GM21529 (cell line): Measurements from ENCODE around the gene SBF1.
"Not testable (repeated sequence)": the region's sequence is repeated elsewhere in the genome, so short reads cannot be mapped to it uniquely, and the experiment has no call there.

Experiments
- ATAC-seq: cut with Tn5 transposase; IDR thresholded peaks from one replicate; pipeline ENCODE4 v1.9.1; 2021; ENCODE audit not compliant: unreplicated experiment

SBF1 gene

GRCh38 chr22:50434849-50435248 is 40.0 kb downstream of the SBF1 start:
- no peak for ATAC-seq

GRCh38 chr22:50432877-50433510 is 41.8 kb downstream of the SBF1 start:
- not testable (repeated sequence) for ATAC-seq

- no peak for ATAC-seq
These were observed 42.5 kb downstream of the SBF1 start for GRCh38 chr22:50432131-50432876.

- no peak for ATAC-seq
These were observed 49.5 kb downstream of the SBF1 start for GRCh38 chr22:50425179-50425916.

DNA sequence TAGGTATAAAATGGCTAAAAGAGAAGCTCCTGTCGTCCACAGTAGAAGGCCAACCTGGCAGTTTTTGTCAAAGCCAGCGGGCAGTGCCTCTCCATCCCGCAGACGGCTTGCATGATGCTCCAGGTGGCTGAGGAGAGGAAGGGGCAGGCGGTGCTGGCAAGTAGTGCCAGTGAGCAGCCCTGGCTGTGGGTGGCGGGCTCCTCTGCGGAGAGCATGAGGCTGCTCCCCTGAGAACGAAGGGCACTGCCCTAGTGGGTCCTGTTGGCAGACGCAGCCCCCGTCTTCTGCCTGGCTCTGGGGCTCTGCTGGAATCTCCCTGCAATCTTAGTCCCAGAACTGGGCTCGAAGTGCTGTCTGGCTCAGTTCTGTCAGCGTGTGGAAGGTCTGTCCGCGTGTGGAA is 50.9 kb downstream of the SBF1 start:
- no peak for ATAC-seq

GRCh38 chr22:50422961-50423815 is 51.6 kb downstream of the SBF1 start:
- ATAC-seq, result no peak

DNA sequence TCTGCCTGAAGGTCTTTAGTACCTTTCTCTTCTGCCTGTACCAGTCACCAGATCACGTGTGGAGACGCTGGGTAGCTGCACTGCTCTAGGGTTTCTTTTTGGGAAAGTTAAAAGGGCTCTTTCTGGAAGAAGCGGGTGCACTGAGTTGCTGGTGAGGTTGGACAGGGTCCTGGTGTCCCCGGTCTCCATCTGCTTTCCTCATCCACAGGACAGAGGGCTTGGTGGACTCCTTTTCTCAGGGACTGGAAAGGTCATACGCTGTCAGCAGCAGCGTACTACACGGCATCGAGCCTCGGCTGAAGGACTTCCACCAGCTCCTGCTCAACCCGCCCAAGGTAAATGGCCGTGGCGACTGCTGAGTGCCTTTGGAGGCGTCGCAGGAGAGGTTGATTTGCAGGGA is 52.8 kb downstream of the SBF1 start:
- no peak for ATAC-seq

DNA sequence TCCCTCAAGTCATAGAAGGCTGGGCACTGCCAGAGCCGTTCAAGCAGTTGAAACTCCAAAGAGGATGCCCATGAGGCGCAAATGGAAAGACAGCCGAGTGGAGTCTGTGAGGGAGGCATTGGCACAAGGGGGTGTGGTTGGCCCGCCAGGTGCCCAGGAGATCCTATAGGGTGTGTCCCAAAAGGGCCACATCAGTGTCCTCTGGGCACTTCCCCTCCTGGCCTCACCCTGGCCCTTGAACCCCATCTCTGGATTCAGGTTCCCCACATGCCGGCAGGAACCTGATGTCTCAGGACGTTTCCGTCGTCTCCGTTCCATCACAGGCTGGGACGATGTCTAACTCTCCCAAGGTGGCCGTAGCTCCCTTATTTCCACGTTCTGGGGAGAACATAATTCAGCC is 54.3 kb downstream of the SBF1 start:
- ATAC-seq, result no peak

DNA sequence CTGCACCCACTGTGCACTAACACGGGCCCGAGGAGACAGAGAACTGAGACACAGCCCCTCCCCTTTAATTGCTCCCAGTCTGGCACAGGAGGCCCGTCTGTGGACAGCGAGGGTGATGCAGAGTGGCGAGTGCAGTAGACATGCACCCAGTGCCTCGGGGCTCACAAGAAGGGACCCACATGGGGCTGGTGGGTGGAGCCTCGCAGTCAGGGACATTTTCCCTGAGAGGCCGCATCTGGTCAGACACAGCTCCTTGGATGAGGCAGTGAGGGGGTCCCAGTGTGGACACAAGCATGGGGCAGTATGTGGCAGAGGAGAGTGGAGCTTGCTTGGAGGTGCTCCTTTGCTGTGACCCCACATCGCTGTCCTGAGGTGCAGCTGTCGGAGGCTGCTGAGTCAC is 54.8 kb downstream of the SBF1 start:
- no peak for ATAC-seq

- ATAC-seq, result no peak
These were observed 55.7 kb downstream of the SBF1 start for GRCh38 chr22:50419116-50419515.

DNA sequence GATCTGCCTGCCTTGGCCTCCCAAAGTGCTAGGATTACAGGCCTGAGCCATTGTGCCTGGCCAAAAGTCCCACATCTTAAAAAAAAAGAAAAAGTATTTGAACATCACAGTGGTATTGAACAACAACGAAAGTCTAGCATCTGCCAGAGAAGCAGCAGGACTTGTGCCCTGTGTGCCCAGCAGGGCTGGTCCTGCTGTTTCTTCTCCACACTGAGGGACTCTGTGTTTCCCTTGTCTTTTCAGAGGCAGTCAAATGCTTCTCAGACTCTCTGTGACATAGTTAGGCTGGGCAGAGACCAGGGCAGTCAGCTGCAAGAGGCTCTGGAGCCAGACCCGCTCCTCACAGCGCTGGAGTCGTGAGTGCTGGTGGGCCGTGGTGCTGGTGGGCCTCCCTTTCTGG is 56.2 kb downstream of the SBF1 start:
- no peak for ATAC-seq

DNA sequence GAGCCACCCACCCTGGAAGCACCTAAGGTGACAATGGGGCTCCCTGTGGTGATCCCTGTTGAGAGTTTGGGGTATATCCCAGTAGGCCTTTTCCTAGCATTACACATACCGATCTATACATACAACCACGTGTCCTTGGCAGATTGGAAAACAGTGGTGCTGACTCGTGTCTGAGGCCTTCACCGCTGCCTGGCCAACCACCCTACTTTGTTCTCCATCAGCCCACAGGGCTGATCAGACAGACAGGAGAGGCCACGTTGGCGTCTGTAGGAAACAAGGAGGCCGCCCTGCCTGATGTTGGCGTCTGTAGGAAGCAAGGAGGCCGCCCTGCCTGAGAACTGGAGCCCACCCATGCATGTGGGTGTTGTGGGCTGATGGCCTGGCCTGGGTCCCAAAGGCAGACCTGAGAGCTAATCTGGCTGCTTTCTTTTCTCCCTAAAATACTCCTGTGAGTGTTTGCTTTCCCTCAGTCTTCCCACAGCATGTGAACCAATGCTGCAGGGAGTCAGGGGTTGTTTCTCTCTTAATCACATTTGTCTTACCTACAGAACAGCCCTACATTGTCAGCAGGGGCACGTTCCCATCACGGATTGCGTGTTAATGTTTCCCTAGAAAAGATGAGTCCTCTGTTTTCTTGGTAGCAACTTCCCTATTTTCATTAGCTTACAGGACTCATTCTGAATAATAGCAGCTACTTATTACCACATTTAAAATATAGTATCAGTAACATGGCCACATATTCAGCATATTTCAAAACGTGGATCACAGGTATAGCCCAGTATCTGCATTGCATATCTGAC is 57.2 kb downstream of the SBF1 start:
- no peak for ATAC-seq

DNA sequence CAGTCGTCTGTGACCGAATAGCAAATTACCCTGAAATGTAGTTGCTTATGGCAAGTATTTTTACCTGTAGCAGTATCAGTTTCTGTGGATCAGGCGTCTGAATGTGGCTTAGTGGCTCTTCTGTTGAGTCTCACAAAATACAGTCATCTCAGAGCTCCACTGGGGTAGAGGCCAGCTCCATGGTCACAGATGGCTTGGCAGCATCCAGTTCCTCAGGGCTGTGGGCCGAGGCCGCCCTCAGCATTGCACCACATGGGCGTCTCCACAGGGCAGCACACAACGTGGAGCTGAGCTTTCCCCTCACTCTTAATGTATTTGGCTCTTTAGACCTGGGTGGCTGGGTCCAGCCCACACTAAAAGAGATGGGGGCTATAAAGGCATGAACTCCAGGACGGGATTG is 57.8 kb downstream of the SBF1 start:
- no peak for ATAC-seq

- no peak for ATAC-seq
These were observed 59.4 kb downstream of the SBF1 start for GRCh38 chr22:50415426-50415825.

DNA sequence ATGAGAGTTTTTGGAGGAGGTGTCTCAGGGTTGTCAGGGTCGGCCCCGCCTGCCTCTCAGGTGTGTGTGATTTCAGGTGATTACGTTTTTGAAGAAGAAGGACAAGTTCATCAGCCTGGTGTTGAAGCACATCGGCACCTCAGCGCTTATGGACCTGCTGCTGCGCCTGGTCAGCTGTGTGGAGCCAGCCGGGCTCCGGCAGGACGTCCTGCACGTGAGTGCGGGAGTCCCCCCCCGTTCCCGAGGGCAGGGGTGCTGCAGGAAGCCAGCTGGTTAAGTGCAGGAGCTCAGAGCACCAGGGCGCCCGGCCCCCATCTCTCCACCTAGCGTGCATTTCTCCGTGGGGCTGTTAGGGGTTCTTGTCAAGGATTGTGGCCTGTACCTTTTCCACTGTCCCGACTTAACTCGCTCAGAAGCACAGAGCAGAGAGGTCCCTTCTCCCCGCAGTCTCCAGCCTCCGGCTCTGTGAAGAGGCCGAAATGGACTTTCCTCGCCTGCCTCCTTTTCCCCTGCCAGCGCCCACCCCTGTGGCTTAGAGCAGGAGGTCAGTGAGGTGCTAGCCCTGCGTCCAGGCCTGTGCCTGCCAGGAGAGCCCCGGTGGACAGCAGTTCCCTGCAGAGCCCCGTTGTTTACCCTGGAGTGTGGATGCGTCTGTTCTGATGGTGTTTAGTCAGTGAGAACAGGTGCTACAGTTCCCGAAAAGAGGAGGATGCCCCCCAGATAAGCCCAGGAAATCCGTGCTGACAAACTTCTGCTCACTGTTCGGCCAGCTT is 60.2 kb downstream of the SBF1 start:
- no peak for ATAC-seq

DNA sequence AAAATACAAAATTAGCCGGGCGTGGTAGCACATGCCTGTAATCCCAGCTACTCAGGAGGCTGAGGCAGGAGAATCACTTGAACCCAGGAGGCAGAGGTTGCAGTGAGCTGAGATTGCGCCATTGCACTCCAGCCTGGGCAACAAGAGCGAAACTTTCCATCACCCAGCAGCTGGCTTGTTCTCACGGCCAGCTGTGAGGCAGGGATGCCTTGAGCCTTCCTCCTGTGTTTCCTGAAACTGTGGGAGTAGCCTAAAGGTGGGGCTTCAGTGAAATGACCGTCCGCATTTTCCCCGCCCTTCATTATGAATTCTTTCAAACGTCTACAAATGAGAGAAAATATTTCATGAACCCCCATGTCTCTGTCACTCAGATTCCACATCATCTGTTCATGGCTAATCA is 65.9 kb downstream of the SBF1 start:
- not testable (repeated sequence) for ATAC-seq

DNA sequence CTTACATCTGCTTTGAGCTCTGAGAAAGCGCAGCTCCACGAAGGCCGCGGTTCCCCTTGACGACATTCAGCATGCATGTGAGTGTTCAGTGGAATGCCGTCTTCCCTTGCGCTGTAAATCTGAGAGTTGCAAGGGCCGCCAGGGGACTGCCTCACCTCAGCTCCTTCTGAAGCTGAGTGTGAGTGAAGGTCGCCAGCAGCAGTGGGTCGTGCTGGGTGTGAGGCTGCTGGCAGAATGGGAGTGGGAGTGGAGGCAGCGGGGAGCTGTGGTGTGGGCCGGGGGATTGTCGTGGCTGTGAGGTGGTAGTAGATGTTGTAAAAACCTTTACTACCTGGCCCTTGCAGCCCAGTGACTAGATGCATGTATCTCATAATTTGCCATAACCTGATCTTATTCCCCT is 66.5 kb downstream of the SBF1 start:
- ATAC-seq, result no peak

- ATAC-seq, result no peak
These were observed 68.2 kb downstream of the SBF1 start for GRCh38 chr22:50406416-50407170.

- ATAC-seq, result no peak
These were observed 71.1 kb downstream of the SBF1 start for GRCh38 chr22:50403701-50404101.
